ENCODE results near the gene TPCN2.

DNA sequence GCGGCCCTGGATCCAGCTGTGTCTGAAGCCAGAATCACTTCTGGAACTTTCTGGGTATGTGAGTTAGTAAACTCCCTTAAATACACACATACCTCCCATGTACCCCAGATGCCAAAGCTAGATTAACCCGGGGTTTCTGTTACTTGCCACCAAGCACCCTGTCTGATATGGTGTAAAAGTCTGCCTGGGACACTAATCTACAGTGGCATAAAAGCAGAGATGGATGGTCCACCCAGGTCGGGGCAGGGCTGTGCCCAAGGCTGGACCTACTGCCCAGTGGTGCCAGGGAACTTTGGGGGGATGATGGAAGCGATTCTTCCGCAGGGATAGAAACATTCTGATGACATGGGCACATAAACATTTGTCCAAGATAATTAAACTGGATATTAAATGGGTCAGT, 48.3 kb upstream of the TPCN2 start:
- TF ChIP-seq CTCF (conservative IDR thresholded peaks at IDR 0.05 in 1 of 2, IDR thresholded peaks at IDR 0.05 in 1 of 2; ENCODE audit: extremely low read depth in 1 of 2, insufficient read depth in 1 of 2, low read depth in 1 of 2, low read length in 2 of 2) (no peak), EZH2 (IDR thresholded peaks at IDR 0.05; ENCODE audit: borderline replicate concordance, low read length) (no peak)
